HCT116 (cell line): ENCODE results near the gene RTF2.

ENCODE experiments used
- CTCF ChIP-seq, 3 experiments: fragments of 200-600 bp in 1 of 3; sonication (generic) in 1 of 3; IDR thresholded peaks in 2 of 3; conservative IDR thresholded peaks in 1 of 3; 2 replicates each; pipeline ENCODE4 v1.5.1; 2012 to 2017; ENCODE audit warnings: low read depth in 2 of 3, low read length in 2 of 3, antibody characterized with exemption in 1 of 3, borderline replicate concordance in 1 of 3, control low read depth in 1 of 3, mild to moderate bottlenecking in 1 of 3, mixed read lengths in 1 of 3, mixed run types in 1 of 3, moderate library complexity in 1 of 3; ENCODE audit not compliant: insufficient read depth in 1 of 3
- EGR1 ChIP-seq: IDR thresholded peaks from 2 replicates; pipeline ENCODE4 v1.6.1; 2012; ENCODE audit warnings: low read depth
- POLR2A ChIP-seq: IDR thresholded peaks from 2 replicates; pipeline ENCODE4 v1.7.0; 2011; ENCODE audit warnings: borderline replicate concordance; ENCODE audit not compliant: insufficient read depth, insufficient read length; ENCODE audit errors: extremely low read depth
- POLR2AphosphoS5 ChIP-seq: IDR thresholded peaks from 2 replicates; pipeline ENCODE4 v1.6.1; 2011; ENCODE audit warnings: mild to moderate bottlenecking, low read depth, low read length, moderate library complexity
- RAD21 ChIP-seq: IDR thresholded peaks from 2 replicates; pipeline ENCODE4 v1.6.1; 2012; ENCODE audit warnings: low read depth, mild to moderate bottlenecking
- REST ChIP-seq: IDR thresholded peaks from 2 replicates; pipeline ENCODE4 v1.6.1; 2012; ENCODE audit warnings: low read depth
- SRF ChIP-seq: IDR thresholded peaks from 2 replicates; pipeline ENCODE4 v1.6.1; 2012; ENCODE audit warnings: low read depth
- YY1 ChIP-seq: IDR thresholded peaks from 2 replicates; pipeline ENCODE4 v1.6.1; 2011; ENCODE audit warnings: low read length, low read depth, moderate library complexity, mild to moderate bottlenecking; ENCODE audit not compliant: insufficient replicate concordance; ENCODE audit errors: extremely low read depth
- ZNF274 ChIP-seq: fragments of 200-500 bp; sonication (Bioruptor generic); IDR thresholded peaks from 2 replicates; pipeline ENCODE4 v1.6.1; 2014; ENCODE audit warnings: mild to moderate bottlenecking, low read depth, low read length, inconsistent platforms

- TF ChIP-seq CTCF (IDR thresholded peaks at IDR 0.05 in 2 of 3, conservative IDR thresholded peaks at IDR 0.05 in 1 of 3; ENCODE audit: borderline replicate concordance in 1 of 3, insufficient read depth in 1 of 3, low read depth in 2 of 3, low read length in 2 of 3) (no peak), EGR1 (no peak), YY1 (no peak), POLR2A (no peak), ZNF274 (no peak), RAD21 (no peak), POLR2AphosphoS5 (no peak), REST (no peak), SRF (no peak)
Measured at GRCh38 chr20:56430461-56430860, 38.0 kb upstream of the RTF2 start.
